ENCODE data around the gene NR1D2.

Gene NR1D2

GRCh38 chr3:23932571-23932970 is 12.5 kb upstream of the NR1D2 start:
- DNase-seq, result no peak

DNA sequence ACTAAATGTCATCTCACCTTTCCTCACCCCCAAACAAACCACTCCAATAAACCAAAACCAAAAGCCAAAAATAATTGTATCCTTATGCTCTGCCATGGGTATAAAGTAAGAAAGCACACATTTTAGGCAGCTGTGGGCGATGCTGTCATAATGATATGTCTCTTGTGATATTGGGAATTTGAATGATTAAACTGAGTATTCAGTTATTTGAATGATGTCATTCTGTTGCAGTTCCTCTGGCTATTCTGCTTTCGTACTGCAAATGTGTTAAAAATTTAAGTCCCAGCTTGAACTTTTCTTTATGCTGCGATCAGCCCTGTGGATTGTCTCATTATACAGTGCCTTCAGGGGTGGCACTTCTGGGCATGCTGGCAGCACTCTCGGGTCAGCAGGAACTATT is 10.8 kb upstream of the NR1D2 start:
- no peak for DNase-seq

DNA sequence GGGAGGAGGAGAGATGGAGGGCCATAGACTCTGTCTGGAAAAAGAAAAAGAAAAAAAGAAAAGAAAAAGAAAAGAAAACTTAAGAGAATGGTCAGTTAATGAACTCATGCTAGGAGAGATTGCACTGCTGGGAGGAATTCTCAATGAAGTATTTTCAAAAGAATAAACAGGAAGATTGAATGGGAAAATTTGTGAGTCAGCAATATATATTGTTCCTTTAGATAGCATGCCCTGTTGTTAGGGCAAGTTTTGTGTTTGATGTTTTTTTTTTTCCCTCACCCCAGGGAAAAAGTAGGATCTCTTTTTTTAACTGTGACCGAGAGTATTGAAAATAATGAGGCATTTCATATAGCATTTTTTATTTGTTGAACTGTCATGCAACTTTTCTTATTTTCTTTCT is 7.8 kb upstream of the NR1D2 start:
- no peak for DNase-seq

- DNase-seq, result no peak
Measured at GRCh38 chr3:23938688-23939087, 6.4 kb upstream of the NR1D2 start.

GRCh38 chr3:23940775-23941174 is 4.3 kb upstream of the NR1D2 start:
- DNase-seq, result no peak

DNA sequence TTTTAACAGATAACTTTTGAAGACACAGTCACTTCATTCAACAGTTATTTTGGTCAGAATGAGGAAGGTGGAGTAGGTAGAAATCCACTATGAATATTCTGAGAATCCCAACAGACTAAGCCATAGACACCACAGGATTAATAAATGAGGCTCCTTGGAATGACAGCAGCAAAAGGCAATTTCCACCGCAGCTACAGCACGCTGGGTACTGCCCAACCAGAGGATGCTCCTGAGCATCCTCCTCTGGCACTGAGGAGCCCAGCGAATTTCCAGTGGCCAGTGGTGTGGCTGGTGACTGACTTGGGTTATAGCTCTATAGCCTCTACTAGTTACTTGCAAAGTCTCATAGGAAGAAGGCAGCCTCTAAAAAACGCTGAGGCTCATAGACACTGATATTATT is 3.6 kb upstream of the NR1D2 start:
- DNase-seq, result no peak

- DNase-seq, result no peak
Measured at GRCh38 chr3:23942546-23942945, 2.5 kb upstream of the NR1D2 start.

DNA sequence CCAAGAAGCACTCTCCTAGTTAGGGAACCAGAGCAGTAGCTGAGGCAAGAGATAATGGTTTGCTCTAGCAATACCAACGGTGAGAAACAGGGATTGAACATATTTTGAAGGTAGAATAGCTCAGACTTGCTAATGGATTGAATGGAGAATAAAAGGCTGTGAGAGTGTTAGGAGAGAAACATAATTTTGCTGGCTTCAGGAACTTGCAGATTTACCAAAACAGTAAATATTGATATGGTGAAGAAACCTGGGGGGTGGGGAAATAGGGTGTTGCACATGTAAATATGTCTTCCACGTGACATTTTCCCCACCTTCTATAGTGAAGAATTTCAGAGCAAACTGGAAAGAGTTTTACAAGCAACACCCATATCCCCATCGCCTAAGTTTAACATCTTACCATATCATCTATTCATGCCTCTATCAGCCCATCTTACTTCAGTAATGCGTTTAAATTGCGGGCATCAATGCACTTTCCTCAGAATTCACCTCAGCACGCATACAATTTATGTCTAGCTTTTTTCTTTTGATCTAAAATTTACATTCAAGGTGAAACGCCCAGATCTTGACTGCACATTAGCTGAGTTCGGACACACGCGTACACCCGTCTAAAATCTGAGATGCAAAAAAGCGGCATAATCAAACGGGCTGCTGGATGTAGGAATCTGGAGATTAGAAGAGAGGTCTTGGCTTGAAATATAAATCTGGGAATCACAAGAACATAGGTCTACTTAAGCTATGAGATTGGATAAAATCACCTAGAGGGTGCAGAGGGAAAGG is 891 bp upstream of the NR1D2 start:
- DNase-seq, result no peak

DNA sequence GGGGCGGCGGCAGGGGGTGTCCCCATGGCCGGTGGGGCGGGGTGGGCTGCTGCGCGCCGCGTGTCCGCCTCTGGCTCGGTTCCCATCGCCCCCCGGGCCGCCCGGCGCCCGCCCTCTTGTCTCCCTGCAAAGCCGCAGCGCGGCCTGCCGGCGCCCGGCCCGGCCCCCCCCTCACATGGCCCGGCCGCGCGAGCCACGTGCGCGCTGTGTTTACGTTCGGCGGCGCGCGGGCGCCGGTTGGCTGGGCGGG is 502 bp downstream of the NR1D2 start:
- DNase-seq, result no peak

DNA sequence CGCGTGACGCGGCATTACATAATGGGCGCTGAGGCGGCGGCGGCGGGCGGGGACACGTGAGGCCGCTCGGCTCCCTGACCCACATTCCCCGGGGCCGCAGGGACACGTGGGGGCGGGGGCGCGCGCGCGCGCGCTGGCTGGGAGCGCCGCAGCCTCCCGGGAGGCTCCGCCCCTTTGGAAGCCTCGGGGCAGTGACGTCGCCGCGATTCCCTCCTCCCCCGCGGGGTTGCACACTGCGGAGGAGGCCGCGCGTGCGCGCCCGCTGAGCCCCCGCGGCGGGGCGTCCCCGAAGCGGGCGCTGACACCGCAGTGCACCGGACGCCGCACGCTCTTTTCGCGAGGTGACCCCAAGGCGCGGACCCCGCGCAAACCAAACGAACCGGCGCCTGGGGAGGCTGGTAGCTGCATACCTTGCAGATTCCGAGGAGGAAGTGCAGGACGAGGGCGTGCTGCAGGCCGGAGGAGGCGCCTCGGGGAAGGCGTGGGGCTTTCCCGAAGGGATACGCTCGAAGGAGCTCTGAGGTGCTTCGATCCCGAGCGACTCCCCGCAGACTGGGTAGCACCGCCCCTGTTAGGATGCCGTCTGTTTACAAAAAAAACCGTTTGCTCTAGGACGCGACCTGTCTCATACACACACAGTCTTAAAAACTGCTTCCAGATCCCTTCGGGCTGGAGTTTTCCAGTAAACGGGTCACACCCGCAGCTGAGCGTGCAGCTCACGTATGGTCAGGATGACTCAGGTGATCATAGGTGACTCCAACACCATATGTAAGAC is 1.0 kb downstream of the NR1D2 start:
- DNase-seq, result peak; percentile 90 to 93

DNA sequence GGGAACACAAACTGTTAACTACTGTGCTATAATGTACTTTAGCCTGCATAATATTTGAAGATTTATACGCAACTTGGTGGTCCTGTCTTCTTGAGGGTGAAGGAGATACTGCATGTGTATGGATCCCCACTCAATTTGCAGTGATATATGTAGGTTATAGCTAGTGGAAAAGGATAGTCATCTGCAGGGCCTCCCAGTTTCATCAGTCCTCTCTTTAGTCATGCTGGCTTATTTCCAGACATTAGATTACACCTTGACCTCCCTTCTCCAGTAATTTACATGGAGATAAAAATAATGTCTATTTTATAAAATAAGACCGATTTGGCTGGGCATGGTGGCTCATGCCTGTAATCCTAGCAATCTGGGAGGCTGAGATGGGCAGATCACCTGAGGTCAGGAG is 3.7 kb downstream of the NR1D2 start:
- no peak for DNase-seq

DNA sequence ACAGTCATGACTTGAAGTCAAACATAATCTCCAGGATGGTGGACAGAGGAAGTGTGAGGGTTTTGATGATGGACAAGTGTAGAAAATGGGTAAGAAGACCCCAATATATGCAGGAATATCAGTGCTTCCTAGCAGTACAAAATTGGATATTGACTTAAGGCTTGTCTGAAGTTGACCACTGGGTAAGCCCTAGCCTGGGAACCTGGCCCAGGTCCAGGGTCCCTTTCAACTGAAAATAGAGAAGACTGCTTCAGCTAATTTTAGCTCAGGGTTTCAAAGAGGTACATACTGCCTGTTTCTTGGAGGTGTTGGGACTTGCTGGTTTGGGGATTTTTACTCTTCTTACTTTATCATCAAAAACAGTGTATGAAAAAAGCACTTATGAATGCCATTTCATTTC is 4.7 kb downstream of the NR1D2 start:
- no peak for DNase-seq

- DNase-seq, result no peak
Measured at GRCh38 chr3:23950293-23950692, 5.2 kb downstream of the NR1D2 start.

GRCh38 chr3:23952646-23953045 is 7.6 kb downstream of the NR1D2 start:
- DNase-seq, result no peak

- DNase-seq, result no peak
Measured at GRCh38 chr3:23953523-23953922, 8.4 kb downstream of the NR1D2 start.

DNA sequence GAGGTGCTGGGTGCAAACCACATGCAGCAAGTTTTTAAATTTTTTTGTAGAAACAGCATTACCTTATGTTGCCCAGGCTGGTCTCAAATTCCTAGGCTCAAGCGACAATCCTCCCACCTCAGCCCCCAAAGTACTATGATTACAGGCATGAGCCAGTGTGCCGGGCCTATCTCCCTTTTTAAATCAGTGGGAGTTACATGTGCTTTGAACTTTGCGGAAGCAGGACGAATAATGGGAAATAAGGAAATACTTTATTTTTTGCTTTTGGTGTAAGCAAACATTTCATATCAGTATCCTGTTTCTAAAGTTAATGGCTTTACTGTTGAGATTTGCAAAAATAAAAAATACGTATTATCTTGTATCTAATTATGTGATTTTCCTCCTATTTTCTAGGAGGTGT is 9.1 kb downstream of the NR1D2 start:
- DNase-seq, result no peak

DNA sequence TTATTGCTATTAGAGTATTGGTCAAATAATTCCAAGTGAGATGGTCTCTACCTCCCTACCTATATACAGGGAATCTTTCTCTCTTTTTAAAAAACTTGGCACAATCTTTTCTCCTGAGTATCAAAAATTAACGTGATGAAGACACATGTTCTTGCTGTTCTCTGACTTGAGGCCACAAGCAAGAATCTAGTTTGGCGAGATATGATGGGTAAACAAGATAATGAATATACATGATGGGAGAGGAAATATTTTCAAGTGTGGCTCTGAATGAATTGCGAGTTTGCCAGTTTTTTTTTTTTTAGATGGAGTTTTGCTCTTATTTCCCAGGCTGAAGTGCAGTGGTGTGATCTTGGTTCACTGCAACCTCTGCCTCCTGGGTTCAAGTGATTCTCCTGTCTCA is 11.6 kb downstream of the NR1D2 start:
- DNase-seq, result no peak

- peak; percentile 40 to 89 for DNase-seq
Measured at GRCh38 chr3:23959135-23959900, 14.2 kb downstream of the NR1D2 start.

- DNase-seq, result no peak
Measured at GRCh38 chr3:23960649-23961048, 15.6 kb downstream of the NR1D2 start.

GRCh38 chr3:23961066-23961465 is 16.0 kb downstream of the NR1D2 start:
- DNase-seq, result no peak

GRCh38 chr3:23961913-23962312 is 16.8 kb downstream of the NR1D2 start:
- no peak for DNase-seq

DNA sequence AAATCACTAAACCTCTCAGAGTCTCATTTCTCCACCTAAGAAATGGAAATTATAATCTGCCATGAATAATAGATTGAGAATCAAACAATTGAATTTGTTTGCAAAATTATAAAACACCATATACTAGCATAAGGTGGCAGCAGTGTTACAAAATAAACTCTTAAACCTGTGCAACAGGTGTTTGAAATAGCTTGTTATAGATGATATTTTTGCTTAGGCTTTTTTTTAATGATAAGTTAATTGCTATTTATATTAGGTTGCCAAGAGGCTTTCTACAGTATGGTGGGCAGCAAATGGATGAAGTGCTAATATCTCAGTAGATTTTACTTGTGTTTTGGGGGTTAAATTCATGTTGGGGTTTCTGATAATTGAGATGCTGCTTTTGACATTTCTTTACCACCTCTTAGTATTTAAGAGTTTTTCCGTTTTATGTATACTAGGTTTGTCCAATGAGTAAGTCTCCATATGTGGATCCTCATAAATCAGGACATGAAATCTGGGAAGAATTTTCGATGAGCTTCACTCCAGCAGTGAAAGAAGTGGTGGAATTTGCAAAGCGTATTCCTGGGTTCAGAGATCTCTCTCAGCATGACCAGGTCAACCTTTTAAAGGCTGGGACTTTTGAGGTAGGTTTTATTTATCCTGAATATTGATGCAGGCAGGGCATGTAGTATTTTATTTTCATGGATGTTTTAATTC is 19.6 kb downstream of the NR1D2 start:
- DNase-seq, result no peak

- DNase-seq, result no peak
Measured at GRCh38 chr3:23966328-23966727, 21.2 kb downstream of the NR1D2 start.

All from SW 1271 (cell line).